Measurements from ENCODE around the gene ZNRF3. TPM values are rescaled to one million over a fixed set of nuclear protein-coding genes. Genes with fewer than 3 reads are reported as not detected.

ZNRF3 gene
- total RNA-seq, 4 donors from 2014 or later: 17.2 to 22.8 (median 19.5) TPM

GRCh38 chr22:29012952-29013351 is 129.6 kb downstream of the ZNRF3 start:
- DNase-seq (ENCODE audit: low spot score in 2 of 2): no peak
- intact Hi-C loops (cut with DNase I; ENCODE audit: low total_unique reads): no loop called here
- no peak for TF ChIP-seq CTCF (IDR thresholded peaks at IDR 0.05)
- no peak for TF ChIP-seq POLR2A (IDR thresholded peaks at IDR 0.05)
- no peak overlapping the region for H3K4me3 ChIP-seq (ENCODE audit: low read depth, poor library complexity, severe bottlenecking)
- 91 to 94% methylated on average over 4 of the region's 4 CpGs for WGBS, 2 donors

DNA sequence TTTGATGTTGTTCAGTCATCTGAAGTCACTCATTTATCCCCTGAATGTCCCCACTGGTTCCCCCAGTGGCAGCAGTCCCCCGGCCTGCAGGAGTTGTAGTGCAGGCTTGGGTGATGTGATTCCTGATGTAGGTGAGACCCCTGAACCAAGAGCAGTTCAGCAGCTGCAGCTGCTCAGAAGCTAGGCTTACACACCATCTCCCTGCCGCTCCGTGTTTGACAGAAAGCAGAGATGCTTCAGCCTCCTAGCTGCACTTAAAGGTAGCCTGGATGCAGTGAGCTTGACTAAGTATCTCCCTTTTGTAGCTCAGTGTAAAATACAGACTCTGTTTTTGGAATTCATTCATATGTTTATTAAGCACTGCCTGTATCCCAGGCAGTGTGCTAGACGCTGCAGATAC is 130.9 kb downstream of the ZNRF3 start:
- no peak overlapping the region for H3K4me3 ChIP-seq (ENCODE audit: low read depth, poor library complexity, severe bottlenecking)
- no peak for TF ChIP-seq CTCF (IDR thresholded peaks at IDR 0.05)
- TF ChIP-seq POLR2A (IDR thresholded peaks at IDR 0.05): no peak
- 86 to 91% methylated on average over 4 of the region's 4 CpGs for WGBS, 2 donors
- DNase-seq (ENCODE audit: low spot score in 2 of 2): no peak
- intact Hi-C loops (cut with DNase I; ENCODE audit: low total_unique reads): no loop called here

- no peak for DNase-seq (ENCODE audit: low spot score in 2 of 2)
- TF ChIP-seq CTCF (IDR thresholded peaks at IDR 0.05) (no peak), POLR2A (IDR thresholded peaks at IDR 0.05) (no peak)
- H3K4me3 ChIP-seq (ENCODE audit: low read depth, poor library complexity, severe bottlenecking): no peak overlapping the region
- intact Hi-C loops (cut with DNase I; ENCODE audit: low total_unique reads): no loop called here
- WGBS, 2 donors: 94 to 95% methylated on average over 4 of the region's 4 CpGs
These were observed 131.4 kb downstream of the ZNRF3 start for GRCh38 chr22:29014773-29015172.

GRCh38 chr22:29016067-29016938 is 132.9 kb downstream of the ZNRF3 start:
- TF ChIP-seq POLR2A (IDR thresholded peaks at IDR 0.05): no peak
- TF ChIP-seq CTCF (IDR thresholded peaks at IDR 0.05): no peak
- intact Hi-C loops (cut with DNase I; ENCODE audit: low total_unique reads): no loop called here
- WGBS, 2 donors: 92 to 93% methylated on average over 3 of the region's 3 CpGs
- DNase-seq (ENCODE audit: low spot score in 2 of 2): no peak
- no peak overlapping the region for H3K4me3 ChIP-seq (ENCODE audit: low read depth, poor library complexity, severe bottlenecking)

GRCh38 chr22:29018293-29019189 is 135.2 kb downstream of the ZNRF3 start:
- TF ChIP-seq CTCF (IDR thresholded peaks at IDR 0.05): no peak
- no peak for TF ChIP-seq POLR2A (IDR thresholded peaks at IDR 0.05)
- WGBS, 2 donors: 100% methylated on average over 4 of the region's 4 CpGs
- intact Hi-C loops (cut with DNase I; ENCODE audit: low total_unique reads): no loop called here

More at GRCh38 chr22:29018293-29019189, 135.2 kb downstream of the ZNRF3 start:
- H3K4me3 ChIP-seq (ENCODE audit: low read depth, poor library complexity, severe bottlenecking): no peak overlapping the region
- no peak for DNase-seq (ENCODE audit: low spot score in 2 of 2)
